ENCODE data around the gene CD4.
"Not testable (repeated sequence)": the region's sequence is repeated elsewhere in the genome, so short reads cannot be mapped to it uniquely, and the experiment has no call there.

Gene CD4

DNA sequence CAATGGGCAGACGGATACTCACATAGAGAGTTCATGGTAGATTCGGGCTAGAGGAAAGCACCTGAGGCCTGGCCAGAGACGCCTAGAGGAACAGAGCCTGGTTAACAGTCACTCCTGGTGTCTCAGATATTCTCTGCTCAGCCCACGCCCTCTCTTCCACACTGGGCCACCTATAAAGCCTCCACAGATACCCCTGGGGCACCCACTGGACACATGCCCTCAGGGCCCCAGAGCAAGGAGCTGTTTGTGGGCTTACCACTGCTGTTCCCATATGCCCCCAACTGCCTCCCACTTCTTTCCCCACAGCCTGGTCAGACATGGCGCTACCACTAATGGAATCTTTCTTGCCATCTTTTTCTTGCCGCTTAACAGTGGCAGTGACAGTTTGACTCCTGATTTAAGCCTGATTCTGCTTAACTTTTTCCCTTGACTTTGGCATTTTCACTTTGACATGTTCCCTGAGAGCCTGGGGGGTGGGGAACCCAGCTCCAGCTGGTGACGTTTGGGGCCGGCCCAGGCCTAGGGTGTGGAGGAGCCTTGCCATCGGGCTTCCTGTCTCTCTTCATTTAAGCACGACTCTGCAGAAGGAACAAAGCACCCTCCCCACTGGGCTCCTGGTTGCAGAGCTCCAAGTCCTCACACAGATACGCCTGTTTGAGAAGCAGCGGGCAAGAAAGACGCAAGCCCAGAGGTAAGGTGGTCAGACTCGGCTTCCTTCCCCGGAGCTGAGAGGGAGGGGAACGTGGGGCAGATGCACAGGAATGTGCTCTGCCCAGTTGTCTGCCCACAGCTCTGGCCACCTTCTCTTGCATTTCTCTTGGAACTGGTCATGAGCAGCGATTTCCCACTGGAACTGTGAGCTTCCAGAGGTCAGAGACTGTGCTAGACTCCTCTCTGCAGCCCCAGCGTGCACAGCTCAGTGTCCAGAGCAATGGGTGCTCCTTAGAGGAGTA, at the start of gene CD4:
Gene CD4, plus strand, starts transcription at position 557 of the 953 bp plus-strand sequence. CDS start 10,611 bp downstream, outside the sequence.
- no peak for DNase-seq (ENCODE audit: low read depth)
- H3K4me3 ChIP-seq (ENCODE audit: low read depth, low read length), result no peak within 1 kb of the TSS

DNA sequence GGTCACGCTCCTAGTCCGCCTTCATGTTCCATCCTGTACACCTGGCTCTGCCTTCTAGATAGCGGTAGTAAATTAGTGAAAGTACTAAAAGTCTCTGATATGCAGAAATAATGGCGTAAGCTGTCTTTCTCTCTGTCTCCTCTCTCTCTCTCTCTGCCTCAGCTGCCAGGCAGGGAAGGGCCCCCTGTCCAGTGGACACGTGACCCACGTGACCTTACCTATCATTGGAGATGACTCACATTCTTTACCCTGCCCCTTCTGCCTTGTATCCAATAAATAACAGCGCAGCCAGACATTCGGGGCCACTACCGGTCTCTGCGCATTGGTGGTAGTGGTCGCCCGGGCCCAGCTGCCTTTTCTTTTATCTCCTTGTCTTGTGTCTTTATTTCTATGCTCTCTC, 47.2 kb upstream of the CD4 start:
- H3K4me3 ChIP-seq (ENCODE audit: low read depth, low read length); DNase-seq (ENCODE audit: low read depth): not testable (repeated sequence)

DNA sequence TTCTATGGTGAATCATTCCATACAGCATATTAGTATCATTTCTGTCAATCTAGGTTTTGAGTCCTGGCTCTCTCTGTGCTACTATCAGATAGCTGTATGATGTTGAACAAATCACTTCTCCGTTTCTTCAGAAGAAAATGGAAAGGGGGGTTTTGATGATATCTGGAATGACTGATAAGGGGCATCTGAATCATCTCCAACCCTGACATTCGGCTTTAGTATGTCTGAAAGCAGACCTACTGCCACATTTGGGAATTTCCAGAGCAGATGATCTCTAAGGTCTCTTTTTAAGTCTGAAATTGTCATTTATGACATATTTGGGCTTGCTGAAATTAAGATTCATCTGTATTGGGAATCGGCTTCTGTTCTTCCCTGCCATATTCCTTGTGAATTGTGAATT, 46.5 kb upstream of the CD4 start:
- no peak for DNase-seq (ENCODE audit: low read depth)
- no peak overlapping the region for H3K4me3 ChIP-seq (ENCODE audit: low read depth, low read length)

DNA sequence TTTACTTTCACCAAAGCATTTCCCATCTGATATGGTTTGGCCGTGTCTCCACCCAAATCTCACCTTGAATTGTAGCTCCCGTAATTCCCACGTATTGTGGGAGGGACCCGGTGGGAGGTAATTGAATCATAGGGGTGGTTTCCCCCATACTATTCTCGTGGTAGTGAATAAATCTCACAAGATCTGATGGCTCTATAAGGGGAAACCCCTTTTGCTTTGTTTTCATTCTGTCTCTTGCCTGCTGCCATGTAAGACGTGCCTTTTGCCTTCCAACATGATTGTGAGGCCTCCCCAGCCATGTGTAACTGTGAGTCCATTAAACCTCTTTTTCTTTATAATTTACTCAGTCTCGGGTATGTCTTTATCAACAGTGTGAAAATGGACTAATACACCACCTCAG, 46.0 kb upstream of the CD4 start:
- H3K4me3 ChIP-seq (ENCODE audit: low read depth, low read length); DNase-seq (ENCODE audit: low read depth): not testable (repeated sequence)

DNA sequence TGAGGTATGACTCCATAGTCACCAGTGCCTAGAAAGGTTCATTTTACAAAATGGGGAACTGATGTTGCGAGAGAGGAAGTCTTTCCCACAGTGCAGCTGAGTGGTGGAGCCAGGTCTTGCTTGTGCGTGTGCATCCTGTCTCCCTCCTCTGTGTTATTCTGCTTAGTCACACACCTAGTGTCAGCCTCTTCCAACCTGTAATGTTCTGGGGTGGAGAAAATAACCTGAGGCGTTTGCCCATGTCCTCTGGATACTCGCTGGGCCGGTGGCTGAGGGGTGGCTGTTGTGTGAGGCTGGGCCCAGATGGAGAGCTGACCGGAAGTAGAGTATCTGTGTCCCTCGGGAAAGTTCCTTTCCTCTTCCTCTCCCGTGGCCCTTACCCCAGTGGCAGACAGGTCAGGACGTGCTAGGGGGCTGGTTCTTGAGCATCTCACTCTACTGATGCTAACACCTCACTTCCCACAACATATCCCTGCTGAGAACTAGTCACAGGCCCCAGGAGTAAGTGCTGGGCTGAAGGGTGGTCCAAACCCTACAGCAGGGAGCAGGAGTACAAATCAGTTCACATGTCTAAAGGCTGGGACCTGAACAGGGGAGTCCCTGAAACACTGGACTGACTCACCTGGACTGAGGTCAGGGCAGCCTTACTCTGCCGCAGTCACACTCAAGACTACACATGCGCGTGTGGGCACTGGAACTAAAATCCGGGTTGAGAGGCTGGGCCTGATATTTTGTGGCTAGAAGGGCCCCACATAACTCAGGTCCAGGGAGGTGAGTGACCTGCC, 43.4 kb upstream of the CD4 start:
- no peak overlapping the region for H3K4me3 ChIP-seq (ENCODE audit: low read depth, low read length)
- no peak for DNase-seq (ENCODE audit: low read depth)

DNA sequence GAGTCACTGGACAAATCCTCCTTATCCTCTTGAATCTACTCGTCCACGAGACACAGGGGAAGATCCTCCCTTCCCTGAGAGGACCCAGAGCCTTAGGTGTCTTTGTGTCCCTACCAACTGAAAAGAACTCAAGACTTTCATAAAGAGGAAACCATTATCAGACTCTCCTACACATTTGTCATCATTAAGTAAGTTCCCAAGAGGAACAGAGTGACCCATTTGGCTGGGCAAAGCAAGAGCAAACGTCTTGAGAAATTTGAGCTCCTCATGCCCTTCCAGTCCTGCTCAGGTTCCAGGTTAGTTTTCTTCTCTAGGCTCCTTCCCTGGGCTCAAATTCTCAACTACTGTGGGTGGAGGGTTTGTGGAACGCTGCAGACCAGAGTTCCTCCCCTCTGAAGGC, 42.1 kb upstream of the CD4 start:
- no peak overlapping the region for H3K4me3 ChIP-seq (ENCODE audit: low read depth, low read length)
- no peak for DNase-seq (ENCODE audit: low read depth)

DNA sequence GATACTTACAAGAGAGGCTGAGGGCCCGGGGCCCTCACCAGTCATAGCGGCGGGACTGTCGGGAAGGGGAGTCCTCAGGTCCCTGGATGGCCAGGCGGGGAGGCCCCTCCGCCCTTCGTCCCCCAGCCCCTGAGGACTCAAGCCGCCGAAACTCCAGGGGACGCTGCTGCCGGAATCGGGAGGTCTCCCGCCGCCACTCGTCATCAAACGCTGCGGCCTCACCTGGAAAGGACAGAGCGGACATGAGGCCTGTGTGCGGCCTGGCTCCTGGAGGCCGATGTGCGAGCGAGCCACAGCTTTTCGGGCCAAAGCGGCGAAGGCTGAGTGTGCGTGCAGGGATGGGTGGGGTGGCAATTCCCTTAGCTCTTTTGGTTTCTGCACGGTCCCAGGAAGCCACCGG, 40.6 kb upstream of the CD4 start:
- no peak for DNase-seq (ENCODE audit: low read depth)
- H3K4me3 ChIP-seq (ENCODE audit: low read depth, low read length), result no peak overlapping the region

DNA sequence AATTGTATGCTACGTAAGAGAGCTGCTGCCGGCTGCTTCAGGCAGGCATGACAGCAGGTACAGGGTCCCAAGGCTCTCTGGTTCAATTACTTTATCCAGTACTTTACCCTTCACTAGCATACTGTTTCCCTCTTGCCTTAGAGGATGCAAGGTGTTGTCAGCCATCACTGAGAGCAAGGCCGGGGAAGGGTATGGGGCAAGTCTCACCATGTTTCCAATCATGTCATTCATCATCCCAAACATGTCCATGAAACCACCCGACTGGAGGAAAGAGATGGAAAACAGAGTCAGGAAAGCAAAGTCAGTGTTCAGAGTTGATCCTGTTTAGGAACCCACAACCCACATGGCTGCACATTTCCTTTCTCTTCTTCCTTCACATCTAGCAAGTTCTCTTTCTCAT, 38.8 kb upstream of the CD4 start:
- no peak for DNase-seq (ENCODE audit: low read depth)
- H3K4me3 ChIP-seq (ENCODE audit: low read depth, low read length), result no peak overlapping the region

DNA sequence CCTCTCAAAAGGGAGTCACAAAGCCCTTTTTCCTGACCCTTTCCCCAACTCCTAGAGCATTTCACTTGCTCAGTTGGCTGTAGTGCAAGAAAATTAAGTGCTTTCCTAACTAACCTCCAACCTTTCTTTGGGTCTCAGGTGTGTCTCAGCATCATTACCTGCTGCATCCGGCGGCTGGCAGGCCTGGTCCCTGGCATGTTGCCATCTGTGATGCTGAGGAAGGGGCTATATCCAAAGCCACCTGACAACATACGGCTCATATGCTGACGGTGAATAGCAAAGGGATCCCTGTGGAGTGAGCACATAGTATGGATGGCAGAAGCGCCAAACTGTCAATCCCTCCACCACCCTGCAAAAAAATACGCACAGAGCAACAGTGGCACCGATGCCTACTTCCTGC, 37.6 kb upstream of the CD4 start:
- H3K4me3 ChIP-seq (ENCODE audit: low read depth, low read length), result peak overlapping the region; percentile 95

DNA sequence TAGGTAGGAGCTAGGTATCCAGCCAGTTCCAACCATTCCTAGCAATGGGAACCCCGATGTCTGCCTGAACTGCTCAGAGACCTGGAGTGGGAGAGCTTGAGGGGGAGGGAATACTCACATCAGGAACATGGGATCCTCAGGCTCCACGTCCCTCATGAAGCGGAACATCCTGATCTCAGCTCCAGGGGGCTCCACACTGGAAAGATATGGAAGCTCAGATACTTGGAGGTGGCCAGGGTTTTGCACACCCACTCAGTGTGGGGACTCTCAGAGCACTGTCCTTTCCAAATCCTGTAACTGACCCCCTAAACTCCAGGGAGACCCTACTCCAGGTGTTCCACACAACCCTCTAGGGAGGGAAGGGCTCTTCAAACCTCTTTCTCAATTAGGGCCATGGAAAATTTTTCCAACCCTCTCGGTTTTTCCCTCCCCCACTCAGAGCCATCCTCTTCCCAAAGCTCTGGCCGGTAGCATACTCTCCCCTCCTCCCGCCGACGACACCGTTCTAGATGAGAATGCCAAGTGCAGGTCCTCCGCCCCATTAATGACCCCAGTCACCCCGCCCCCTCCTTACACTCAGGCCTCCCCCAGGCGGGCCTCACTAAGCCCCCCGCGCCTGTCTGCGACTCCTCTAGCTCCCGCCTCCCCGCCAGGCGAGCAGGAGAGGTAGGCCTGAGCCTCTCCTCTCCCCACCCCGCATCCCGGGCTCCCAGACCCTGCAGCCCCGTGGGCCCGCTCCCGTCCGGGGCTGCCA, 37.0 kb upstream of the CD4 start:
- H3K4me3 ChIP-seq (ENCODE audit: low read depth, low read length), result peak overlapping the region; percentile 95
- DNase-seq (ENCODE audit: low read depth), result no peak

More for the DNA sequence above, 37.6 kb upstream of the CD4 start:
- DNase-seq (ENCODE audit: low read depth), result no peak

DNA sequence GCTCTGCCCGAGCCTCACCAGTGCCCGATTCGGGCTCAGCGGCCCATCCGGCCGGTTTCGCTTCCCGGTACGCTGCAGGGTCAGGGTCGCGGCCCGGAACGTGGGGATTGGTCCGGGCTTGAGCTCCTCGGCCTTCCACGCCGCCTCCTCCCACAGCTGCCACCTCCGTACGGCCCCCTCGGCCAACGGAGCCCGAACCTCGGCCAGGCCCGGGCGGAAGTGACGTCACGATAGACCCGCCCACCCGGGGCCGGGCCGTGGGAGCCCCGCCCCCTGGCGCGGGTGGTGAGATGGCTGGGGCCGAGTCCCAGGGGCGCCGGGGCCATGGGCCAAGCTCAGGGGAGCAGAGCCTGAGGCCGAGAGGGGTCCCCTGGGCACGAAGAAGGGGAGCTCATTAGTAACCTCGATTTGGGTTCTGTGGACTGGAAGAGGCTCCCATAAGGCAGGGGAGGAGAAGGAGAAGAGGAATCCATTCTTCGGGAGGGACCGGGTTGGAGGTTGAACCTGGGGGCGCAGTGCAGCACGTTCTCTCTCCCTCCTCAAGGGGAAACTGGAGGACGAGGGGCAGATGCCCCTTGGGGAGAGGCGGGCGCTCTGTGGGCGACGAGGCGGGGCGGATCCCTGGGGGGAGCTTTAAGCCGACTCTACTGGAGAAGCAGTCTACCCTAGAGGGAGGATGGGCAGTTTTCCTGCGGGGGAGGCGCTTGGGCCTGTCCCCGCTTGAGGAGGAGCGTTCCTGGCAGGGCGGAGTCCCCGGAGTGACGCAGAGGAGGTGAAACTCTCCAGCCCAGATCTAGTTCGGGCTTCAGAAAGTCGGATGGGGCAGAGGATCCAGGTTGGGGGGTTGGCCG, 36.2 kb upstream of the CD4 start, which contains the start of gene MLF2:
Gene MLF2, minus strand, starts transcription at position 221 of the 851 bp plus-strand sequence. CDS start 807 bp downstream, outside the sequence.
- peak; percentile 98 for DNase-seq (ENCODE audit: low read depth)

DNA sequence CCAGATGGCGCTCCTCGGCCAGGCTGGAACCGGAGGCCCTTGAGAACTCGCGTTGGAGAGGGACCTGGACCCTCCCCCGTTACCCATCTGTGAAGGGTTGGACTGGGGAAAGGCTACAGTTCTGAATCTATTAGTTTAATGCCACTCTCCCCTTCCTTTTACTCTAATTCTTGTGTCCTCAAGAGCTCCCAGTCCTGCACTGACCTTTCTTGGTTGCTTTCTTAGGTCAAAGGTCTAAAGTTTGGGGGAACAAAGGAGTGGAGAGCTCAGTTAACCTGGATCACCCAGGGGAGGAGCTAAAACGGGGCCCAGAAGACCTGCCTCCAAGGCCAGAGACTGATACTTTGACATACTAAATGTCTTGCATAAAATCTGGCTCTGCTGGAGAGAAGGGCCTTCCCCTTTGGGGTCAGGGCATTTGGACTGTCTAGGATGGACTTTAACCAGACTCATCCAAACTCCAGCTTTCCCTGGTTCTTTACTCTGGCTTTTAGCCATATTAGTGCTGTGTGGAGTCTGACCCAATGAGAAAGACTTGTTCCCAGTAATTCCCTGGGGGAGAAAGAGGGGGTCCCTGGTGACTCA, 35.5 kb upstream of the CD4 start:
- no peak for DNase-seq (ENCODE audit: low read depth)
- no peak overlapping the region for H3K4me3 ChIP-seq (ENCODE audit: low read depth, low read length)

More for the DNA sequence above, 36.2 kb upstream of the CD4 start, which contains the start of gene MLF2:
- peak within 1 kb of the TSS; percentile 95 for H3K4me3 ChIP-seq (ENCODE audit: low read depth, low read length)

DNA sequence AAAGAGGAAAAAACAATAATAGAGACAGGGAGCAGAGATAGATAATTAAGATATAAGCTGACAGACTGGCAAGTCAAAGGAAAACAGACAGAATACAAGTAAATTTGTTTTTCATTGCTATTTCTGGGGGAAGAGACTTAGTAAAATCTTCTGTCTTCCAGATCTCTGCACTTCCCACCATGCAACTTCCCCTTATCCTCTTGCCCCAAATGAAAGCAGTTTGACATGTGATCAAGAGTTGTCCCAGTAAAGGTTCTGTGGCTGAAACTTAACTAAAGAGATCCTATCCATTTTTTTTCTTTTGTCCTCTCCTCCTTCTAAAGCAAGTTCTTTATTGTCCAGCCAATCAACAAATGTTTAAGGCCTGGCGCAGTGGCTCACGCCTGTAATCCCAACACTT, 34.9 kb upstream of the CD4 start:
- H3K4me3 ChIP-seq (ENCODE audit: low read depth, low read length), result no peak overlapping the region
- no peak for DNase-seq (ENCODE audit: low read depth)

DNA sequence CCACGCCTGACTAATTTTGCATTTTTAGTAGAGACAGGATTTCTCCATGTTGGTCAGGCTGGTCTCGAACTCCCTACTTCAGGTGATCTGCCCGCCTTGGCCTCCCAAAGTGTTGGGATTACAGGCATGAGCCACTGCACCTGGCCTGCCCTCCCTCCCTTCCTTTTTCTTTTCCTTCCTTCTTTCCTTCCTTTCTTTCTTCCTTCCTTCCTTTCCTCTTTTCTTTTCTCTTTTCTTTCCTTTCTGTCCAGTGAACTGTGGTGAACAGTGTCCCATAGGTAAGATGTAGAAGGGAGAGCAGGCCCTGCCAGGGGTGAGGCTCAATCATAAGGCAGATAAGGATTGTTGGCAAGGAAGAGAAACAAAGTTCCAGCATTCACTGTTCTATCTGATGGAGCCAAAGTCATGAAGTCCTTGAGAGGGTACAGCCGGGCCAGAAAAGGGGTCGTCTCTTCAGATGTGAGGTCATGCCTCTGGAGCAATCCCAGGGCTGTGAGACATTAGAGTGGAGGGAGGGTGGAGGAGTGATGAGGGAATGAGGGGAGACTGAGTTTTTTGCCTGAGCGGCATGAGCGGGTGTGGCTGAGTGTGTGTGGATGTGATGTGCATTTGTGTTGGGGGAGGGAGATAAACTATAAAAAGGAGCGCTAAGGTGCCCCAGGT, 32.2 kb upstream of the CD4 start:
- H3K4me3 ChIP-seq (ENCODE audit: low read depth, low read length), result no peak overlapping the region
- DNase-seq (ENCODE audit: low read depth), result no peak

DNA sequence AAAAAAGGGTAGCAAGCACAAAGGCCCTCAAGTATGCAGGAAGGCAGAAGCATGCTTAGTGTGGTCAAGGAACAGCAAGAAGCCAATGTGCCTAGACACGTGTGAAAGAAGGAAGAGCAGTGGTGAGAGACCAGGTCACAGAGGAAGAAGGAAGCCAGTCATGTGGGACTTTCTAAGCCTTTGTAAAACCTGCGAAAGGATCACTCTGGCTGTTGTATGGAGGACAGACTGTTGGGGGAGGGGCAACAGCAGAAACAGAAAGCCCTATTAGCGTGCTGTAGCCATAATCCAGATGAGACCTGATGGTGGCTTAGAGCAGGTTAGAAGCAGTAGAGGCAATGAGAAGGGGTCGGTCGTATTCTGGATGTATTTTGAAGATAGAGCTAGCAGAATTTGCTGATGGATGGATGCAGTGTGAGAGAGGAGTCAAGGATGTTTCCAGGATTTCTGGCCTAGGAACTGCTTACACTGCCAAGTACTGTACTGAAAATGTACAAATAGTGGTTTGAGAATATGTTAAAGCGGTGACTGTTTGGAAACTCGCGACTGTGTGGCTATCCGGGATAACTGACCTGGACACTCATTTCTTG, 30.7 kb upstream of the CD4 start:
- no peak overlapping the region for H3K4me3 ChIP-seq (ENCODE audit: low read depth, low read length)
- no peak for DNase-seq (ENCODE audit: low read depth)

DNA sequence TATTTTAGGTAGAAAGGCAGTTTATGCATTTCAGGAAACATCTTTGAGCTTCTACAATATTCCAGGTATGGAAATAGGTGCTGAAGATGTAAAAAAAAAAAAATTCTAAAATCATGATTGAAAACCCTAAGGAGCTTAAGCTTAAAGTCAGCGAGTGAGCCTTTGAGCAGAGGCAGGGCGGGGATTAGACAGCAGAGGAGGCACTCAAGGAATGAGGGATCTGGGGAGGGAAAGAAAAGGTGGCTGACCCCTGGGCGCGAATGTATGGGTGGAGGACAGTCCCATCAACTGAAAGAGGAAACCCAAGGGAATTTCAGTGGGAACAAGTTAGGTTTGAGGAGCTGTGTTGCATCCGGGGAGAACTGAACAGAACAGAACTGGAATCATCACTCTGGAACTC, 29.6 kb upstream of the CD4 start:
- no peak overlapping the region for H3K4me3 ChIP-seq (ENCODE audit: low read depth, low read length)
- DNase-seq (ENCODE audit: low read depth), result no peak

DNA sequence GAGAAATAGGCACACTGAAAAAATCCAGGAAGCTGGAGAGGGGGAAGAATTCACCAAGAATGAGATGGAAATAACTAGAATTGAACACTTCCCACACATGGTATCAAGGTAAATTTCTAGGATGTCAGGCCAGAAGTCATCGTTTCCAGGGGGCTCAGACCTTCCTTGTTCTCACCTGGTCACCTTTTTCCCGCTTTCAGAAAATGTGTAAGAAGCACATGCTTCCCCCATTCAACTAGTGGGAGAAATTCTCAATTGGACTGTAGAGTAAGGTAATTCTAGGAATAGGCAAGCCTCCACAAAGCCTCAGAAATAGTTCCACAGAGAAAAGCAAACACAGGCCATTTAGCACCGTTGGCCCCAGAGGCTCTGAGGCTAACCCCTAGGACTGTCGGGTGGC, 25.9 kb upstream of the CD4 start:
- DNase-seq (ENCODE audit: low read depth), result no peak
- H3K4me3 ChIP-seq (ENCODE audit: low read depth, low read length), result peak overlapping the region; percentile 22
